B cell (primary cell): ENCODE measurements around the gene DACH1. TPM values are rescaled to one million over a fixed set of nuclear protein-coding genes. Genes with fewer than 3 reads are reported as not detected.

Experiments used
- ATAC-seq: fragments of 200-7000 bp; cut with Tn5 transposase; one replicate; pipeline ENCODE4 v1.10.0; 2021; ENCODE audit warnings: low read depth, mild to moderate bottlenecking, moderate number of reproducible peaks, moderate library complexity
- CTCF ChIA-PET: fragments of 350-600 bp; sonication (Branson Sonifier 250); formaldehyde crosslinking; loops from one replicate; lab custom pipeline; 2021; ENCODE audit warnings: antibody characterized with exemption, inconsistent platforms; lab: Charles Lee
- POLR2A ChIA-PET: fragments of 350-600 bp; sonication (Branson Sonifier 250); formaldehyde crosslinking; loops from one replicate; lab custom pipeline; 2021; ENCODE audit warnings: antibody characterized with exemption; lab: Charles Lee
- DNase-seq: peaks from one replicate; pipeline ENCODE4 v3.0.0; 2013
- H2AFZ ChIP-seq: 2 replicates; pipeline ENCODE4 v1.6.1; 2012; ENCODE audit warnings: mild to moderate bottlenecking, low read depth, low read length; ENCODE audit not compliant: insufficient read depth, poor library complexity, severe bottlenecking
- H3K27ac ChIP-seq, 2 donors: 1 replicate in 1 of 2; 2 replicates in 1 of 2; pipeline ENCODE4 v1.5.1; 2012 to 2013; ENCODE audit warnings: low read length in 2 of 2, mild to moderate bottlenecking in 2 of 2, moderate library complexity in 1 of 2
- H3K27me3 ChIP-seq, 4 experiments: fragments of 200-600 bp in 1 of 4; sonication (generic) in 1 of 4; replicated peaks in 1 of 4; 1 replicate in 2 of 4; 2 replicates in 2 of 4; pipeline versions ENCODE4 v1.6.1 to v1.7.0; 2013 to 2016; ENCODE audit warnings: low read length in 3 of 4, mild to moderate bottlenecking in 2 of 4, mixed read lengths in 1 of 4, moderate library complexity in 1 of 4; ENCODE audit not compliant: insufficient read depth in 4 of 4, control insufficient read depth in 3 of 4; ENCODE audit errors: control extremely low read depth in 1 of 4
- H3K36me3 ChIP-seq, 2 experiments: replicated peaks in 1 of 2; 1 replicate in 1 of 2; 2 replicates in 1 of 2; pipeline versions ENCODE4 v1.6.1 to v1.7.1; 2013; ENCODE audit warnings: low read length in 1 of 2; ENCODE audit not compliant: insufficient read depth in 2 of 2, control insufficient read depth in 1 of 2; ENCODE audit errors: control extremely low read depth in 1 of 2, extremely low read depth in 1 of 2
- H3K4me1 ChIP-seq, 2 donors: fragments of 200-600 bp in 1 of 2; sonication (generic) in 1 of 2; 1 replicate in 1 of 2; 2 replicates in 1 of 2; pipeline versions ENCODE4 v1.5.1 to v1.6.1; 2013 to 2017; ENCODE audit warnings: low read length in 2 of 2; ENCODE audit not compliant: control insufficient read depth in 2 of 2, insufficient read depth in 2 of 2
- H3K4me2 ChIP-seq: replicated peaks from 2 replicates; pipeline ENCODE3; 2012; ENCODE audit warnings: mild to moderate bottlenecking, low read depth, low read length; ENCODE audit not compliant: poor library complexity, severe bottlenecking
- H3K4me3 ChIP-seq, 5 experiments: fragments of 200-600 bp in 1 of 5; sonication (generic) in 1 of 5; 1 replicate in 3 of 5; 2 replicates in 2 of 5; pipeline versions ENCODE4 v1.5.1 to v1.7.0; 2011 to 2016; ENCODE audit warnings: low read length in 4 of 5, mild to moderate bottlenecking in 4 of 5, low read depth in 2 of 5, control low read depth in 1 of 5, moderate library complexity in 1 of 5; ENCODE audit not compliant: insufficient read depth in 1 of 5; ENCODE audit errors: control extremely low read depth in 1 of 5, extremely low read depth in 1 of 5
- H3K79me2 ChIP-seq: fragments of 200-600 bp; sonication (generic); one replicate; pipeline ENCODE4 v1.6.0; 2016; ENCODE audit warnings: low read length; ENCODE audit not compliant: control insufficient read depth, insufficient read depth
- H3K9ac ChIP-seq: fragments of 200-600 bp; sonication (generic); 2 replicates; pipeline ENCODE4 v1.6.1; 2017; ENCODE audit warnings: mild to moderate bottlenecking, low read length, moderate library complexity
- H3K9me3 ChIP-seq, 3 donors: one replicate each; pipeline versions ENCODE4 v1.6.1 to v1.7.1; 2013; ENCODE audit warnings: low read length in 2 of 3; ENCODE audit not compliant: control insufficient read depth in 2 of 3, insufficient read depth in 1 of 3; ENCODE audit errors: control extremely low read depth in 1 of 3
- H4K20me1 ChIP-seq: 2 replicates; pipeline ENCODE4 v1.6.0; 2012; ENCODE audit warnings: mild to moderate bottlenecking, low read length; ENCODE audit not compliant: insufficient read depth, control insufficient read depth, poor library complexity, severe bottlenecking
- H3K27ac Mint-ChIP-seq: one replicate; pipeline ENCODE4 v1.8.0; 2021; ENCODE audit warnings: mixed read lengths
- H3K27me3 Mint-ChIP-seq: one replicate; pipeline ENCODE4 v1.8.0; 2021; ENCODE audit warnings: mixed read lengths
- H3K4me1 Mint-ChIP-seq: one replicate; pipeline ENCODE4 v1.8.0; 2021; ENCODE audit warnings: mixed read lengths
- H3K4me3 Mint-ChIP-seq: one replicate; pipeline ENCODE4 v1.8.0; 2021; ENCODE audit warnings: mixed read lengths
- H3K9me3 Mint-ChIP-seq: one replicate; pipeline ENCODE4 v1.8.0; 2022; ENCODE audit warnings: mixed read lengths; ENCODE audit not compliant: insufficient read depth
- CTCF ChIP-seq: fragments of 200-600 bp; IDR thresholded peaks from one replicate; pipeline ENCODE4 v1.8.0; 2022; ENCODE audit warnings: antibody characterized with exemption, mild to moderate bottlenecking
- EZH2 ChIP-seq: IDR thresholded peaks from 2 replicates; pipeline ENCODE4 v1.6.1; 2012; ENCODE audit warnings: borderline replicate concordance, low read depth, mild to moderate bottlenecking, moderate library complexity, low read length; ENCODE audit not compliant: insufficient read depth, poor library complexity, severe bottlenecking
- WGBS: methylation state at CpG from one replicate; pipeline ENCODE4 v1.1.5; 2013; ENCODE audit warnings: missing lambda C conversion rate; ENCODE audit not compliant: insufficient coverage; 5-methylcytosine and 5-hydroxymethylcytosine counted together
- intact Hi-C: fragments of 100-400 bp; cut with micrococcal nuclease; formaldehyde crosslinking; loops from one replicate; pipeline ENCODE4 v1.10.0; 2022
- polyA plus RNA-seq: library from polyadenylated mRNA; depleted of rRNA; stranded (reverse); fragments of >200 nt; gene quantifications from 2 replicates; pipeline ENCODE4 v1.2.3, GENCODE V29; 2012
- total RNA-seq, 2 donors: library from RNA; stranded (reverse); fragments of 120-200 nt in 1 of 2; gene quantifications; 1 replicate in 1 of 2; 2 replicates in 1 of 2; pipeline versions ENCODE4 v1.2.3 to v1.2.4, GENCODE V29; 2013 to 2022

DACH1 gene
- total and polyA plus RNA-seq, 2 donors (not counting 1 experiment from before 2014, with no cell fraction given), result not detected

GRCh38 chr13:71536201-71536600 lies 330.8 kb downstream of the DACH1 start:
- no peaks in the 10 kb centered on the region for H3K27me3 ChIP-seq
- intact Hi-C loops, result no loop called here
- Mint-ChIP-seq H3K4me3 (no peak overlapping the region), H3K4me1 (no peaks in the 10 kb centered on the region), H3K9me3 (no peaks in the 10 kb centered on the region), H3K27ac (no peak overlapping the region), H3K27me3 (no peaks in the 10 kb centered on the region)
- no peaks in the 10 kb centered on the region for H3K9me3 ChIP-seq
- ChIA-PET POLR2A (no interaction called here), CTCF (no interaction called here)
- H3K4me1 ChIP-seq, result no peaks in the 10 kb centered on the region
- no peaks in the 10 kb centered on the region for H3K36me3 ChIP-seq
- WGBS, result no CpG with 5 or more reads among the region's 2 CpGs
- no peak for TF ChIP-seq EZH2
- no peak for TF ChIP-seq CTCF
- no peak overlapping the region for H2AFZ ChIP-seq
- no peak overlapping the region for H3K27ac ChIP-seq
- no peaks in the 10 kb centered on the region for H3K79me2 ChIP-seq
- H3K9ac ChIP-seq, result no peak overlapping the region
- no peak for DNase-seq
- no peak for ATAC-seq
- H3K4me2 ChIP-seq, result no peak overlapping the region
- H4K20me1 ChIP-seq, result no peaks in the 10 kb centered on the region
- H3K4me3 ChIP-seq, result no peak overlapping the region

GRCh38 chr13:71524613-71525304 lies 342.2 kb downstream of the DACH1 start:
- no peaks in the 10 kb centered on the region for H3K36me3 ChIP-seq
- no peaks in the 10 kb centered on the region for H3K27me3 ChIP-seq
- Mint-ChIP-seq H3K4me1 (no peaks in the 10 kb centered on the region), H3K4me3 (no peak overlapping the region), H3K9me3 (no peaks in the 10 kb centered on the region), H3K27ac (no peak overlapping the region), H3K27me3 (no peaks in the 10 kb centered on the region)
- DNase-seq (no peak), ATAC-seq (no peak)
- no peak overlapping the region for H3K4me3 ChIP-seq
- no peaks in the 10 kb centered on the region for H4K20me1 ChIP-seq
- intact Hi-C loops, result no loop called here
- H3K9ac ChIP-seq, result no peak overlapping the region
- H3K4me2 ChIP-seq, result no peak overlapping the region
- WGBS, result 94% methylated on average over 10 of the region's 16 CpGs
- H3K79me2 ChIP-seq, result no peaks in the 10 kb centered on the region
- ChIA-PET POLR2A (no interaction called here), CTCF (no interaction called here)
- no peak overlapping the region for H2AFZ ChIP-seq
- H3K27ac ChIP-seq, result no peak overlapping the region
- H3K4me1 ChIP-seq, result no peaks in the 10 kb centered on the region
- H3K9me3 ChIP-seq, result no peaks in the 10 kb centered on the region
- no peak for TF ChIP-seq EZH2
- TF ChIP-seq CTCF, result no peak
